ENCODE measurements around the gene PDCD10.

The PDCD10 gene

DNA sequence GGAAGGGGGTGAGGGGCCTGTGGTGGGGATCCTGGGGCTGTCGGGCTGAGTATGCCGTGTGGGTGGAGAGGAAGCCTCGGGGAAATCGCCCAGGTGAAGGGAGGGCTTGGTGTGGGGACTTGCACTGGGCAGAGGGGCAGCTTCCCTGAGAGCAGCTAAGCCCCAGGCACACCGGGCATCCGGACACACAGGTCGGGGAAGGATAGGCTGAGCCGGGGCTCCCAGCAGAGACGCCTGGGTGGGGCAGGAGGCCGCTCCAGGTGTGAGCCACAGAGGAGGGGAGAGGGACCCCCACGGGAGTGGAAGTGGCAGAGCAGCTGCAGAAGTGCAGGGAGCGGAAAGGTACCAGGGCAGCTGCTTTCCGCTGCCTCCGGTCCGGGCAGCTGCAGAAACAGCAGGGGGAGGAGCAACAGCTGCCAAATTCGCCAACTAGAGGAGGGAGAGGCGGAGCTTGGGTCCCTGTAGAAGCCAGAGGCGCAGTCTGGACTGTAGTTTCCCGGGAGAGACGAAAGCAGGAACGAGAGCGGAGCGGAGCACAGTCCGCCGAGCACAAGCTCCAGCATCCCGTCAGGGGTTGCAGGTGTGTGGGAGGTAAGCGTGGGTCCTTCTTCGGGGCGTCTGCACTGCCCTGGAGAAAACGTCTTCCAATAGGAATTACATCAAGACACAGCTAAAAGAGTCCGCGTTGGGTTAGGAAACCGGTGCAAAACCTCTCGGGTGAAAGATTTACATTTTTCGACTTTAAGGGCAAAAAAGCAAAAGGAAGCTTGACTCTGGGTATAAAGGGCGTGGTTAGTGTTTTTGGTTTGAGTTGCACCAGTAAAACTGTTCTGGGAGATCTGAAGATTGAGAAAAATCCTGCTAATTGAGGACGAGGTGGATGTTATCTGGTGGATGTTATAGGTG lies 794 bp upstream of the PDCD10 start, which contains the start of gene SERPINI1:
Gene SERPINI1, plus strand, starts transcription at position 489 of the 906 bp plus-strand sequence. CDS start 53,408 bp downstream, outside the sequence.
- peak; percentile 59 to 69 for DNase-seq (ENCODE audit: low read depth in 2 of 2)

DNA sequence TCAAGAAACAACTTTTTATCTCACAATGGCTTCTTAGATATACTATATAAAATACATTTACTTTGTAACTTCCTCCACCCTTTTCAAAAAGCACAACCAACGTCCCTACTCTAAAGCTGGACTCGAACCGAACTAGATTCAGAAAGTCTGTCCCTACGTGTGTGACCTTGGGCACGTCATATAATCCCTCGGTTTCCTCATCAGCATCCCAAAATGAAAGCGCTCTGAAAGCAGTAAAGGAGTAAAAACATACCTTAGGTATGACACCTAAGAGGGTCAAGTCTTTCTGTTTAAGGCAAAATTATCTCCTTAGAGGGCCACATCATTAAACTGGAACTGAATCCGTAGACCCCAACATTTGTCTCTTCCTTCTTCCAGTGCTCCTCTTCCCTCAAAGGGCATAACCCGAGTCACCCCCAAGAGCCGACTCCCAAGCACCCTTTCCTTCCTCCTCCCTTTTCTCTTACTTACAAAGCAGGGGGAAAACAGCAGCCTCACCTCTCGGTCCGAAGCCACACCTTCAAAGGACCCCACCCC lies 663 bp downstream of the PDCD10 start:
- DNase-seq (ENCODE audit: low read depth in 2 of 2) = no peak

DNA sequence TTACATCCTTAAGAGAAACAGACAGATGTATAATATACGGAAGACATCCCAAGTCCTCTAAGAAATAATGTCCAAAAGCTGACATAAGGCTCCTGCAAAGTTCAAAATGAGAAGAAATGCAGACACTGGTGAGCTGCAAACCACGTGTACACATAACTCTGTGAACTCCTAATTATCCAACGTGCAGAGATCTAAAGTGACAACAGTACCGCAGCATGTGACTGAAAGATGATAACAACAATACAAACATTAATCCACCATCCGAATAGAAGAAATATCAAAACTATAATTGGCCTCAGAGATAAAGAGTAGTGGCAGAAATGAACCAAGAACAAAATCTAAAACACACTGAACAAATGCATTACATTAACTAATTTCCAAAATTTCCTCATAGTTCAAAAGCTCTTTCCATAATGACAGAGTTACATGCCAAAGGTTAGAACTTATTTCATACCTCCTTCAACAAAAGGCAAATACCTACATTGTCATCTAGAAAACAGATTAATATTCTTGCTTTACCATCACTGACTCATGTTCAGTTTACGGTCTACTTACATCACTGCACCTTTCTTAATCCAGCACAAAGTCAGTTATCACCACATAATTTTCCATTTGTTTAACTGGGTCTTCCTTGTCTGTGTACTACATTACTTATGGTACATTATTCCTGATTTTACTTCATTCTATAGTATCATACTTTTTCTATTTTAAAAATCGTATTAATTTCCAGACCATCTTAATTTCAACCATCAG lies 2.2 kb downstream of the PDCD10 start:
- DNase-seq (ENCODE audit: low read depth in 2 of 2) = no peak

DNA sequence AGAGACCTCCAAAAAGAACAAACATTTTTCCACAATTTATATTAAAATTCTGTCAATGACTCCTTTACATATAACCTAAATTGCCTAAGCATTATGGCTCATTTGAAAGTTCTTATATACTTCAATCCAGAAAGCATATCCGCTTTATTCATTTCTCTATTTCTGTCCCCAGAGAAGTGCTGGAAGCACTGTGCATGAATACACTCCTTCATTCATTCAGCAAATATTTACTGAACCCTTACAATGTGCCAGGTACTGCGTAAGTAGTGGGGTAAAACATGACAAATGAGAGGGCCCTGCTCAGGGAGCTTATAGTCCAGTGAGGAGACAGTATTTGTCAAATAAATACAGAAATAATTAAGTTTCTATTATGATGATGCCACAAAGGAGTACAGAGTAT lies 3.3 kb downstream of the PDCD10 start:
- DNase-seq (ENCODE audit: low read depth in 2 of 2) = no peak

DNA sequence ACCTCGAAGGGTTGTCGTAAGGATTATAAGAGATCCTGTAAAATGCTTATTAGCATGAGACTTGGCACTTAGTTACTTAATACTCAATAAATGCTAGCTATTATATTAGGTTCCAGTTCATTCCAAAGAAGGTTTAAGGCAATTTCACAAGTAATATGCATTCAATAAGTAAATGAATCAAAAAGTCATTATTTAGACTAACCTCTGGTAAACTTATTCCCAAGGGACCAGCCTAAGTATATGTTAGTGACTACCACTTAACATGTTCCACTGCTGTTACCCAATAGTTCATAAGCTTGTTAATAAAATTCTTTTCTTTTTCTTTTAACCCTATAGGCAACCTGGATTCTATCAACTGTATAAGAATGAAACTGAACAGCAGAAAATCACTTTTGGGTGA lies 5.1 kb downstream of the PDCD10 start:
- no peak for DNase-seq (ENCODE audit: low read depth in 2 of 2)

DNA sequence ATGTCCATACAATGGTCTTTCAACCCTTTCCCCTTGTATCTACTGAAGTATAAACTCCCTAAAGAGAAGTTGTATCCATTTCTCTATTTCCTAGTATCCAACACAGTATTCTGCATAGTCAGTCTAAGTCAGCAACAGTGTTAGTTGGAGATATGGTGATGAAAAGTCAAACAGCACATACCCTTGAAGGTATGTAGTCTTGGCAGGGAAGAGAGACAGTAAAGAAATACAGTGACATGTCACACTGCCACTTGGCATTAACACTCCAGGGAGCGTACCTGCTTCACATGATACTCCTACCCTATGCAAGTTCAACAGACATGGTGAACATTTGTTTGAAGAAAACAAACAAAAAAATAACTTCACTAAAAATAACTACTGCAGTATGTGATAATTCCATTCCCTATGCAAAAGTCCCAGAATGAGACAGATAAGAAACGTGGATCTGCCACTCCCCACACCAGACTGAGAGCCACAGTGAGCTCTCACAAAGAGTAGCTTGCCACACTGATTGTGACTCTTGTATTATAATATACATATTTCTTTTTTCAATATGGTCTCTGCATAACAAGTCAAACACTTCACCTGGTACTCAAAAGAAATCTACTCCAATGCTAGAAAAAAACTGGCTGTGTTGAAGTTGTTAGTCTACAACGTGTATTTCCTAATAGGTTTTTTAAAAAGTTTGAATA lies 5.9 kb downstream of the PDCD10 start:
- DNase-seq (ENCODE audit: low read depth in 2 of 2) = no peak

DNA sequence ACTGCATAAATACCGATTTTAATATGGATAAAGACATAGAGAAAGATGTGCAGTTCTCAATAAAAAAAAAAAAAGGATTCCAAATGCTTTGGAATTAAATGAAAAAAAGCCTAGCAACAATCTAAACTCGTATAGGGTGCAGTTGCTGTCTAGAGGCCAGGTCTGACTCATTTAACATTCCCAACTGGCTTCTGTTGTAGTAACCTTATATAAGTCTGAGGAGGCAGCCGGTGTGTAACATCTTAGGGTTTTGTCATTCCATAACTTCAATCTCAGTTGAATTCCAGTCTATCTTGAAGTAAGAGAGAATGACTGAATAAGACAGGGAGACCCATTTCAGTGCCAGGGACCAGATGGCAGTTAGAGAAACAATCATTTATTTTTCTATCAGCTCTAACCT lies 6.5 kb downstream of the PDCD10 start:
- no peak for DNase-seq (ENCODE audit: low read depth in 2 of 2)

DNA sequence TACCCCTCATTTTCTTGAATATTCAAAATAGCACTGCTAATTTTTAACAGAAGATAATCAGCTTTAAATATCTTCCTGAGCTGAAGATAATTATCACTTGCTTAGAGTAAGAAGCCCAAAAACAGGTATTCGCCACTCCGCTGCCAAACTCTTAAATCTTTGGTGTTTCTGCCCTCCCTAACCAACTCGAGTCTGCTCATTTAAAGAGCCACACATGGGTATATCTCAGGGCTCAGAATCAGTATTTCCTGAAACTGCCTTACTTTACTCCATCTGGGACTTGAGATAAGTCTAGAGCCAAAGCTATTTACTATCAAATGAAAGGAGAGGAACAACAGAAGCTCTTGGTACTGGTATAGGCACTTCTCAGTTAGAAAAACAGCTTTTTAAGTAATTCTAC lies 10.8 kb downstream of the PDCD10 start:
- no peak for DNase-seq (ENCODE audit: low read depth in 2 of 2)

DNA sequence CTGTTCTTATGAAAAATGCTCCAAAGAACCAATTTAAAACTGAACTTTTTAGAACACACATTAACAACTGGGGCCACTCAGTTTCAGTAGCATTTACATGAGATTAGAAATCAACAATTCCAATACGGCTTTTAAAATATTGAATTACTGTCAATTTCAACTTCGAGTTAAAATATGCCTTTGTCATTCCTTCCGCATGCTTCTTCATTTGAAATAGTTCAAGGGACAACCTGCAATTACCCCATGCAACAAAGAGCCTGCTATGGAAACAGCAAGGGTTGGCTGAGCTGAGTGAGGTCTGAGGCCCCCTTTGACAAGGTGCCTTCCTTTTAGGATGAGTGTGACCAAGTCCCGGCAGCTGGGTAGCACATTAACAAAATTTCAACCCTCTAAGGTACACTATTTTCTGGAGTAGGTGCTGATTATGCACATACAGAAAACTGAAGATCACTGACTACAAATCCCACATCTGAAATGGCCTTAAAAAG lies 11.6 kb downstream of the PDCD10 start:
- no peak for DNase-seq (ENCODE audit: low read depth in 2 of 2)

DNA sequence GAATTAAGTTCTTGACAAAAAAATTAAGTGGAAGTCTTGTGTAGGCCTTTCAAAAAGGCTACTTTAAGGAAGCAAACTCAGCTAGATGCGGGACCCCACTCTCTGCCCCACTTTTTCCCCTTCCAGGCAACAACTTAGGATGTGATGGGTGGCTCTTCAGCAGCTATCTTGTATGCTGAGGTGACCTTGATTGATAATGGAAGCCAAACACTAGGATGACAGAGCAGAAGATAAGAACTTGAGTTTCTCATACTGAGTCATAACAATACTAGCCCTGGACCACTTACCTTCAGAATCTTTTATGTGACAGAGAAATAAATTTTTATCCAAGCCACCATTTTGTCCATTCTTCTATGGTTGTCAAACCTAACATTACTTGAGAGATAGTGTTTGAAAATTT lies 16.1 kb downstream of the PDCD10 start:
- DNase-seq (ENCODE audit: low read depth in 2 of 2) = no peak

DNA sequence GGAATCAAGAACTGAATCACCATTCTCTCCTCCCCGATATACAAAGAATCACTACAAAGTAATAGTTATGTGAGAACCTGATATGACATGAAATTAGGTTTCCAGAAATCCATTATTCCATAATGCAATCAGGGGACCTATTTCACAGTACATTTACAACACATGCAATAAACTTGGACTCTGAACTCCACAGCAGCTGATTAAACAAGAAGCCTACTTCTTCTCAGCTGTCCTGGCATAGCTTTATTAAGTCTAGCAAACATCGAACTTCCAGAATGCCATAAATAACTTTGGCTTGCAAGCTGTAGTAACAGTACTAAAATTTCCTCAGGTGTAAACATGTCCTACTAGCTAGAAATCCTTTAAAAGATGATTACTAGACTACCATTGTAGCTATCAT lies 17.8 kb downstream of the PDCD10 start:
- no peak for DNase-seq (ENCODE audit: low read depth in 2 of 2)

DNA sequence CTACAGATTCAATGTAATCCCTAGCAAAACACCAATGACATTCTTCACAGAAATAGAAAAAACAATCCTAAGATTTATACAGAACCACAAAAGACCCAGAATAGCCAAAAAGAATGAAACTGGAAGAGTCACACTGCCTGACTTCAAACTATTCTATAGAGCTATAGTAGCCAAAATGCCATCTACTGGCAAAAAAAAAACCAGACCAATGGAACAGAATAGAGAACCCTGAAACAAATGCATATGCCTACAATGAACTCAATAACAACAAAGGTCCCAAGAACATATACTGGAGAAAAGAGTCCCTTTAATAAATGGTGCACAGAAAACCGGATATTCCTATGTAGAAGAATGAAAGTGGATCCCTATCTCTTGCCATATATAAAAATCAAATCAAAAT lies 19.8 kb downstream of the PDCD10 start:
- DNase-seq (ENCODE audit: low read depth in 2 of 2) = no peak

DNA sequence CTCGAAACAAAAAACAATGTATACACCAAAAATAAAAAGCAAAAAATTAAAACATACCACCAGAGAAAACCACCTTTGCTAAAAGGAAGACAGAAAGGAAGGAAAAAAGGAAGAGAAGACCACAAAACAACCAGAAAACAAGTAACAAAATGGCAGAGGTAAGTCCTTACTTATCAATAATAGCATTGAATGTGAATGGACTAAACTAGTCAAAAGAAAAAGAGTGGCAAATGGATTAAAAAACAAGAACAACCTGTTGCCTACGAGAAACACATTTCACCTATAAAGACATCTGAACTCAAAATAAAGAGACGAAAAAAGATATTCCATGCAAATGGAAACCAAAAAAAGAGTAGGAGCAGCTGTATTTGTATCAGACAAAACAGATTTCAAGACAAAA lies 22.2 kb downstream of the PDCD10 start:
- DNase-seq (ENCODE audit: low read depth in 2 of 2) = no peak

DNA sequence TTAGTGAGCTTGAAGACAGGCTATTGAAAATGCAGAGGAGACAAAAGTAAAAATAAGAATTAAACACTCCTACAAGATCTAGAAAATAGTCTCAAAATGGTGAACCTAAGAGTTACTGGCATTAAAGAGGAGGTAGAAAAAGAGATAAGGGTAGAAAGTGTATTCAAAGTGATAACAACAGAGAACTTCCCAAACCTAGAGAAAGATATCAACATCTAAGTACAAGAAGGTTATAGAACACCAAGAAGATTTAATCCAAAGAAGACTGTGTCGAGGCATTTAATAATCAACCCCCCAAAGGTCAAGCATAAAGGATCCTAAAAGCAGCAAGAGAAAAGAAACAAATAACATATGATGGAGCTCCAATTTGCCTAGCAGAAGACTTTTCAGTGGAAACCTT lies 23.3 kb downstream of the PDCD10 start:
- DNase-seq (ENCODE audit: low read depth in 2 of 2) = no peak

DNA sequence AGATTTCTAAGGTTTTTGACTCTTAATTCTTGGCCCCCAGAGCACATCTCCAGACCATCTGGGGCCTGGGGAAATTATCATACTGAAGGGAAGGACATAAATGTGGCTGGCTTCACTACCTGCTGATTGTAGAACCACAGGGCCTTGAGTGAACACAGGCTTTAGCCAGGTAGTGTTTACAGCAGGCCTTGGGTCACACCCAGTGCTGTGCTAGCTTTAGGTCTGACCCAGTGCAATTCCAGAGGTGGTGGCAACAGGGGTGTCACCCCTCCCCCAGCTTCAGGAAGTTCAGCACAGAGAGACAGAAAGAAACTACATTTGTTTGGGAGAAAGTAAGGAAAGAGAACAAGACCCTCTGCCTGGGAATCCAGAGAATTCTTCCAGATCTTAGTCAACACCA lies 24.1 kb downstream of the PDCD10 start:
- DNase-seq (ENCODE audit: low read depth in 2 of 2) = no peak

DNA sequence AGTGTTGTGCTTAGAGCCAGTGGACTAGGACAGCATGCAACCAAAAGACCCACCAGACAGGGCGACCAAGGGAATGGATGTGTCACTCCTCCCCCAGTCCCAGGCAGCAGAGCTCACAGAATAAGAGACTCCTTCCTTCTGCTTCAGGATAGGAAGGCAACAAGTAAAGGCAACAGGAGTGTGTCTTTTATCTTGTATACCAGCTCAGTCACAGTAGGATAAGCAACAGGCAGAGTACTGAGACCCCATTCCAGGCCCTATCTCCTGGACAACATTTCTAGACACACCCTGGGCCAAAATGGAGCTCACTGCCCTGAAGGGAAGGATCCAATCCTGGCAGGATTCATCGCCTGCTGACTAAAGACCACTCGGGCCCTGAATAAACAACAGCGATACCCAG lies 25.0 kb downstream of the PDCD10 start:
- no peak for DNase-seq (ENCODE audit: low read depth in 2 of 2)

DNA sequence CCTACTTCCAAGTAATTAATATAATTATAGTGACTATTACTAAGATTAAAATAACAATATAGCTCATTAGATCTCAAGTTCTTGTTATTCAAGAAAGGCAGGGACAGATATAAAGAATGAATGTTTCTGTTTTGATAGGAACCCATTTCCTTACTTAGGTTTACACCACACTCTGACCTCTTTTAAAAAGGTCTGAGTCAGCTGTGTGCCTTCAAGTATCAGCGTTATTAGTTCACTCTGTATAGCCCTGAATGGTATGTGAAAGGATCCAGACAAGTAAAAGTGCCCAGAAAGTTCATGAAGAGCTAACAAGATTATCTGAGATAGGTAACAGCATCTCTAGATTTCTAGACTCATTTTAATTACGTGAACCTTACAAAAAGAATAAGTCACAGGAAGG lies 28.9 kb downstream of the PDCD10 start:
- DNase-seq (ENCODE audit: low read depth in 2 of 2) = no peak

DNA sequence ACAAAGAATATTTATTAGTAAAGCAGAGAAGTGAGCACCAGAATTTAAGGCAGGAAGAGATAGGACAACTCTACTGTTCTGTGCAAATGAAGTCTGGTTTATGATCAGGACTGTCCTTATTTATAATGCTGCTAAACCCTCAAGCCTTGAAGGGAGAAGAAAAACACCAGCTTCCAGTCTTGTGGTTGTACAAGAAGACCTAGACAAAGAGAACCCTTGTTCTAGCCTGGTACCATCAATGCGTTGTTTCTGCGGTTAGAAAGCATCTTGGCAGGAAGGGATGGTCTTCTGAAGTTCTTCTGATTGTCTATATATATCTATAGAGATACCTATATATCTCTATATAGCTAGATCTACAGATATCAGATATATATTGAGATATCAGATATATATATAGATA lies 33.8 kb downstream of the PDCD10 start:
- no peak for DNase-seq (ENCODE audit: low read depth in 2 of 2)

DNA sequence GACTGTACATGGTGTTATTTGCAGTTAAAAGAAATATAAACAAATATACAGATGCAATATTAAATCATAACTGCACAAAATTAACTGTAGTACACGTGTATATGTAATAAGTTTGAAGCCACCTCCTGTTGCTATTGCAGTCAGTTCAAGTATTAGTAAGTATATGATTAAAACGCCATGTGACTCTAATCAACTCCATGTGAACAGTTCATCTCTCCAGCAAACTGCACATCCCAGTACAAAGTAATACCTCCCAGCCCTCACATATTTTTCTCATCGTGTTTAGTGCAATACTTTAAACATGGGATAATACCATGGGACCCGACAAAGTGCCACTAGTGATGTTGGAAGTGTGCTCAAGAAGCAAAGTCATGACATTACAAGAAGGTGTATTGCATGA lies 34.6 kb downstream of the PDCD10 start:
- no peak for DNase-seq (ENCODE audit: low read depth in 2 of 2)

DNA sequence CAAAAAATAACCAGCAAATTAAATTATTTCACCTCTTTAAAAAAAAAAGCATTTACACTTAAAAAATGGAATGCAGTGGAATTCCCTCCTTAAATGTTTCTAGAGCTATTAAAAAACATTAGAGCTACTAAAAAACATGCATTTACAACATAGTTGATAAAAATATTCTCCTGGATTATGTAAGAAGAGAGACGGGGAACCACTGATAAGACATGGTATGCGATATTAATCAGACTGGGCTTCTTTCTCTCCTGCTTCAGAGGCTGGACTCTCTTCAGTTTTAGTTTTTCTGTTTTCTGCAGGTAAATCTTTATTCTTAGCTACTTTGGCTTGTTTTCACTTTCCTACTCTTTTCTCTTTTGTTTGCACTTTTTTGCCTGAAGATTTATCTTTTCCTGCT lies 40.6 kb downstream of the PDCD10 start:
- no peak for DNase-seq (ENCODE audit: low read depth in 2 of 2)

DNA sequence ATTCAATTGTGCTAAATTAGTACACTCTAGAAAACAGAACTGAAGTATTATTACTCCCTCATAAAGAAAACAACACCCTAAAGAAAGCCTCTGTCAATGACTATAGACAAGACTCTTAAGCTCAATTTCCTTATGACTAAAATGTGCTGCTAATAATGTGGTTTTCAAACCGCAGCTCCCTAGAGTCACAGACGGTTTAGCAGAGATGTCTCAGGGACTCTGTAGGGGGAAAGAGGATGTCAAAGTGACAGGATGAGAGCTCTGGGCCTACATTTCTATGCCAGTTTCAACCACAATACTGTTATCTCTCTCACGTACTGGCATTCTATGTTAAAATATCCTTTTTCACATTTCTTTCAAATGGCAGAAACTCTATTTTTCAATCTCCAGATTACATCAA lies 43.3 kb downstream of the PDCD10 start:
- DNase-seq (ENCODE audit: low read depth in 2 of 2) = no peak

DNA sequence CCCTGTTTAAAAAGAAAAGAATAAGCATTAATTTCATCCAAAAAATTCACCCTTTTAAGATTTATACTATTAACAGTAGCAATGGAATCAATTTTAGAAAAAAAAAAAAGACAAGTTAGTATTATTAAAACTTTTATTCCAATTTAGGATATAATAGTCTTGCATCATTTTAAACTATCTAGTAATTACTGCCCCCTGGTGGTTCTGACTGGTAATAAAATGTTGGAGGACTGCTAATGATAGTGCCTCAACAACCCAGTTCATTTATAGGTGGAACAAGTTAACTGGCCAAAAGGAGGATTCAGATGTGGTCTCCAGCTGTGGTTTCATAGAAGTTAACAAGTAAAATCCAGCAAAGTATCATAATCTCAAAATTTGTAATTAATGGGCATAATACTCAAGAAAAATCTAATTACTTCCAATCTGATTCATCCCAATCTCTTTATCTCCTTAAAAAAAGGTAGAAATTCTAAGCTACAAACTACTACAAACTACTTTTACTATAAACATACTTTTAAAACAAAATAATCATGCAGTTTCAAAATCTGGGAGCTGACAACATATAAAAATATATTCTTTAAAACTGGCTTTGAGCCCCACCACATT lies 50.2 kb downstream of the PDCD10 start:
- peak in 1 of 2 experiments; percentile 18 for DNase-seq (ENCODE audit: low read depth in 2 of 2)

Measured in stimulated activated CD4-positive, alpha-beta T cell treated with anti-CD3 and anti-CD28 coated beads, Interleukin-12 subunit alpha, Interleukin-12 subunit beta, amount 100 ng/mL, for 24 hours (primary cell).